ENCODE results near the gene PTH2.

PTH2 gene

GRCh38 chr19:49436381-49437017, 13.3 kb upstream of the PTH2 start:
- Histone ChIP-seq H4K20me1 (ENCODE audit: insufficient read depth, low read length) (no peaks in the 10 kb centered on the region), H3K4me2 (ENCODE audit: low read depth, low read length) (no peak overlapping the region), H3K27me3 (replicated peaks; ENCODE audit: insufficient read depth, low read length) (peaks cover 95% of the 10 kb centered on the region)

DNA sequence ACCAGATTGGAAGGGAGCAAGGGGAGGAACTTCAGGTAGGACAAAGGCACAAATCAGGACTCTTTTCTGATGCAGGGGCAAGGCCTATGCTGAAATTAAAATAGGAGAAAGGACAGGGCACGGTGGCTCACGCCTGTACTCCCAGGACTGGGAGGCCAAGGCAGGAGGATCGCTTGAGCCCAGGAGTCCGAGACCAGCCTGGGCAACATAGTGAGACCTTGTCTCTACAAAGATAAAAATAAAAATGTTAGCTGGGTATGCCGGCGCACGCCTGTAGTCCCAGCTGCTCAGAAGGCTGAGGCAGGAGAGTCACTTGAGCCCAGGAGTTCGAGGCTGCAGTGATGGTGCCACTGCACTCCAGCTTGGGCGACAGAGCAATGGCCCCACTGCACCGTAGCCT, 12.4 kb upstream of the PTH2 start:
- Histone ChIP-seq H3K9ac (ENCODE audit: low read length) (no peak overlapping the region), H3K27me3 (replicated peaks; ENCODE audit: insufficient read depth, low read length) (peaks cover 98% of the 10 kb centered on the region), H3F3A (ENCODE audit: insufficient read depth, low read length) (no peaks in the 10 kb centered on the region), H3K4me1 (ENCODE audit: low read length) (no peaks in the 10 kb centered on the region), H3K79me2 (ENCODE audit: low read length) (no peaks in the 10 kb centered on the region), H2AFZ (ENCODE audit: low read length) (no peak overlapping the region), H3K36me3 (replicated peaks; ENCODE audit: insufficient read depth, low read length) (no peaks in the 10 kb centered on the region), H3K27ac (ENCODE audit: low read length) (no peak overlapping the region), H4K20me1 (ENCODE audit: insufficient read depth, low read length) (no peaks in the 10 kb centered on the region), H3K4me2 (ENCODE audit: low read depth, low read length) (no peak overlapping the region), H3K9me3 (replicated peaks; ENCODE audit: insufficient read depth, low read length) (no peaks in the 10 kb centered on the region), H3K4me3 (ENCODE audit: low read length) (no peak overlapping the region), H3K9me2 (replicated peaks; ENCODE audit: insufficient read depth, low read length) (no peaks in the 10 kb centered on the region)
- no peak for DNase-seq
- TF ChIP-seq, protein P1, sequence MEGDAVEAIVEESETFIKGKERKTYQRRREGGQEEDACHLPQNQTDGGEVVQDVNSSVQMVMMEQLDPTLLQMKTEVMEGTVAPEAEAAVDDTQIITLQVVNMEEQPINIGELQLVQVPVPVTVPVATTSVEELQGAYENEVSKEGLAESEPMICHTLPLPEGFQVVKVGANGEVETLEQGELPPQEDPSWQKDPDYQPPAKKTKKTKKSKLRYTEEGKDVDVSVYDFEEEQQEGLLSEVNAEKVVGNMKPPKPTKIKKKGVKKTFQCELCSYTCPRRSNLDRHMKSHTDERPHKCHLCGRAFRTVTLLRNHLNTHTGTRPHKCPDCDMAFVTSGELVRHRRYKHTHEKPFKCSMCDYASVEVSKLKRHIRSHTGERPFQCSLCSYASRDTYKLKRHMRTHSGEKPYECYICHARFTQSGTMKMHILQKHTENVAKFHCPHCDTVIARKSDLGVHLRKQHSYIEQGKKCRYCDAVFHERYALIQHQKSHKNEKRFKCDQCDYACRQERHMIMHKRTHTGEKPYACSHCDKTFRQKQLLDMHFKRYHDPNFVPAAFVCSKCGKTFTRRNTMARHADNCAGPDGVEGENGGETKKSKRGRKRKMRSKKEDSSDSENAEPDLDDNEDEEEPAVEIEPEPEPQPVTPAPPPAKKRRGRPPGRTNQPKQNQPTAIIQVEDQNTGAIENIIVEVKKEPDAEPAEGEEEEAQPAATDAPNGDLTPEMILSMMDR (IDR thresholded peaks at IDR 0.05; ENCODE audit: low read length), result no peak
- TF ChIP-seq EZH2phosphoT487 (IDR thresholded peaks at IDR 0.05; ENCODE audit: low read length) (no peak), EZH2 (optimal IDR thresholded peaks at IDR 0.05; ENCODE audit: low read depth, low read length) (no peak)

More at GRCh38 chr19:49436381-49437017, 13.3 kb upstream of the PTH2 start:
- Histone ChIP-seq H3K4me1 (ENCODE audit: low read length) (no peaks in the 10 kb centered on the region), H3K9ac (ENCODE audit: low read length) (no peak overlapping the region), H3K27ac (ENCODE audit: low read length) (no peak overlapping the region), H3K9me2 (replicated peaks; ENCODE audit: insufficient read depth, low read length) (no peaks in the 10 kb centered on the region), H3K4me3 (ENCODE audit: low read length) (no peak overlapping the region), H3K79me2 (ENCODE audit: low read length) (no peaks in the 10 kb centered on the region), H3F3A (ENCODE audit: insufficient read depth, low read length) (no peaks in the 10 kb centered on the region), H3K9me3 (replicated peaks; ENCODE audit: insufficient read depth, low read length) (no peaks in the 10 kb centered on the region), H3K36me3 (replicated peaks; ENCODE audit: insufficient read depth, low read length) (no peaks in the 10 kb centered on the region), H2AFZ (ENCODE audit: low read length) (no peak overlapping the region)
- DNase-seq, result no peak
- TF ChIP-seq EZH2phosphoT487 (IDR thresholded peaks at IDR 0.05; ENCODE audit: low read length) (no peak), EZH2 (optimal IDR thresholded peaks at IDR 0.05; ENCODE audit: low read depth, low read length) (no peak)
- TF ChIP-seq, protein P1 (IDR thresholded peaks at IDR 0.05; ENCODE audit: low read length), result no peak

DNA sequence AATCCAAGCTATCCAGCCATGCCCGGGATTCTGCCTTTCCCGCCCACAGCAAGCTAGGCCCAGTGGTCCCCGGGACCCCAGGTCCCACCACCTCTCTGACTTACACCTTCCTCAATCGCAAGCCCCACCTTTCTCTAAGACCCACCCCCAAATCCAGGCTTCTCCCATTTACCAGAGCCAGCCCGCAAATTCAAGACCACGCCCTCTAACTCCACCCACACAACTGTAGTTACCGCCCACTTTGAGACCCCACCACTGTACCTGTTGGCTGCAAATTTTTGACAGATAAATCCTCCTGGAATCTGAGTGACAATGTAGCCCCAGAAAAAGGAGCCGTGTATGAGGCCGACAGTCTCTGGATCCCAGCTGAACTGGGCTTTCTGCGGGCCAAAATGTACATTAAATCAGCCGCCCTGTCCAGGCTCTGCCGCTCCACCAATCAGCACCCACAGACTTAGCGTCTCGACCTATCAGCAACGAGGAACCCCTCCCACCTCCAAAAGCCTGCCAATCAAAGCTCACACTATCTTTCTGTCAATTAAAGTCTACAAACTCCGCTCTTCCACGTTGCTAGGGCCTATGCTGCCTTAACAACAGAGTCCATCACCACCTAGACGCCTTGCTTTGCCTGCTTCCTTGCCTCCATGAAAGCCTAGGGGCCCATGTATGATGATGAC, 11.8 kb upstream of the PTH2 start:
- H3K4me1 ChIP-seq (ENCODE audit: low read length), result no peaks in the 10 kb centered on the region
- H3K79me2 ChIP-seq (ENCODE audit: low read length), result no peaks in the 10 kb centered on the region
- TF ChIP-seq, protein P1 (IDR thresholded peaks at IDR 0.05; ENCODE audit: low read length), result no peak
- TF ChIP-seq EZH2phosphoT487 (IDR thresholded peaks at IDR 0.05; ENCODE audit: low read length), result no peak
- no peak for TF ChIP-seq EZH2 (optimal IDR thresholded peaks at IDR 0.05; ENCODE audit: low read depth, low read length)
- no peaks in the 10 kb centered on the region for H3K9me2 ChIP-seq (replicated peaks; ENCODE audit: insufficient read depth, low read length)
- no peak overlapping the region for H3K4me2 ChIP-seq (ENCODE audit: low read depth, low read length)
- H3K36me3 ChIP-seq (replicated peaks; ENCODE audit: insufficient read depth, low read length), result no peaks in the 10 kb centered on the region
- no peaks in the 10 kb centered on the region for H4K20me1 ChIP-seq (ENCODE audit: insufficient read depth, low read length)
- H3K27ac ChIP-seq (ENCODE audit: low read length), result no peak overlapping the region
- no peak overlapping the region for H2AFZ ChIP-seq (ENCODE audit: low read length)
- H3F3A ChIP-seq (ENCODE audit: insufficient read depth, low read length), result no peaks in the 10 kb centered on the region
- peaks cover 98% of the 10 kb centered on the region for H3K27me3 ChIP-seq (replicated peaks; ENCODE audit: insufficient read depth, low read length)
- H3K9ac ChIP-seq (ENCODE audit: low read length), result no peak overlapping the region
- no peak for DNase-seq
- no peaks in the 10 kb centered on the region for H3K9me3 ChIP-seq (replicated peaks; ENCODE audit: insufficient read depth, low read length)
- no peak overlapping the region for H3K4me3 ChIP-seq (ENCODE audit: low read length)

All from MM.1S (cell line).